Measurements from ENCODE around the gene CDHR5. TPM values are rescaled to one million over a fixed set of nuclear protein-coding genes. Genes with fewer than 3 reads are reported as not detected.

CDHR5 gene
- total RNA-seq, 2 donors from 2014 or later = 0.13 to 0.27 TPM

DNA sequence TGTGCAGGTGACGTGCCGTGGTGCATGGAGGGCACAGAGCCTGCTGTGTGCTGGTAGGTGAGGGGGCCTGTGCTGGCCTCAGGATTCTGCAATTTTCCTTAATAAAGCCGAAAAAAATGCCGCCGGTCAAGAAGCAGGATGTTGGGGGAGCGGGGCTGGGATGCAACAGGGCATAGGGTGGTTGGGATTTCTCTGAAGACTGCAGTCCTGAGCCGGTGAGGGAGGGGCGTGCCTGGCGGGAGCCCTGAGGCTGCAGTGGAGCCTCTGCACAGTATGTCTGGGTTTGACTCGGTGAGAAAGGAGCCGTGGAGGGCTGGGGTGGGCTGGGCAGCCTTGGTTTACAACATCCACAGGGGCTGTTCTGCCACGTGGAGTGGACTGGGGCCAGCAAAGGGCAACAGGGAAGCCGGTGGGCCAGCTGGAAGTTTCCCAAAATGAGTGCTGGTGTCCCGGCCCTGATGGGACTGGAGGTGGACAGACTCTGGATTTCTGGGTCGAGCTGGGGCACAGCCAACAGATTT is 1.3 kb downstream of the CDHR5 start:
- no peaks in the 10 kb centered on the region for H3K9me3 ChIP-seq (ENCODE audit: control insufficient read depth, low read length)
- peaks cover 14% of the 10 kb centered on the region for H3K27me3 Mint-ChIP-seq (ENCODE audit: insufficient read depth)
- TF ChIP-seq CTCF (conservative IDR thresholded peaks at IDR 0.05) = no peak
- peaks cover 5% of the 10 kb centered on the region for H3K36me3 Mint-ChIP-seq (ENCODE audit: low read depth)
- WGBS, 2 experiments (ENCODE audit: insufficient coverage in 1 of 2, insufficient read length in 1 of 2) = 86 to 91% methylated on average over 7 to 15 of the region's 15 CpGs
- no peak overlapping the region for H3K4me3 Mint-ChIP-seq
- no peak for DNase-seq
- H3K4me3 ChIP-seq (ENCODE audit: low read length) = no peak overlapping the region
- H3K36me3 ChIP-seq (ENCODE audit: control insufficient read depth, insufficient read depth, low read length) = no peaks in the 10 kb centered on the region
- H3K27ac ChIP-seq (ENCODE audit: low read depth, low read length) = no peak overlapping the region
- no peak overlapping the region for H3K27ac Mint-ChIP-seq
- peaks cover 5% of the 10 kb centered on the region for H3K9me3 Mint-ChIP-seq
- no peaks in the 10 kb centered on the region for H3K4me1 ChIP-seq (ENCODE audit: control insufficient read depth, insufficient read depth, low read length)
- peaks cover 11% of the 10 kb centered on the region for H3K27me3 ChIP-seq (ENCODE audit: control insufficient read depth, insufficient read depth, low read length, poor library complexity, severe bottlenecking)
- no peak overlapping the region for H3K9ac ChIP-seq (ENCODE audit: extremely low read depth, low read length, poor library complexity, severe bottlenecking)
- H3K4me1 Mint-ChIP-seq = no peaks in the 10 kb centered on the region

DNA sequence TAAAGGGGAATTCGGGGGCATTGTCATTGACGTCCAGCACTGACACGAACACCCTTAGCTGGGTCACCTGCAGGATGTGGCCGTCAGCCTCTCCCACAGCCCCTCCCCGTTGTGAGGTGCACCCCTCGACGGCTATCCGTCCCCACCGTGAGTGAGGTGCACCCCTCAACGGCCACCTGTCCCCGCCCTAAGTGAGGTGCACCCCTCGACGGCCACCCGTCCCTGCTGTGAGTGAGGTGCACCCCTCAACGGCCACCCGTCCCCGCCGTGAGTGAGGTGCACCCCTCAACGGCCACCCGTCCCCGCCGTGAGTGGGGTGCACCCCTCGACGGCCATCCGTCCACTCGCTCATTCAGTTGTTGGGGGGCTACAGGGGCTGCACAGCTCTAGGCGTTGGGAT is 2.9 kb downstream of the CDHR5 start:
- H3K4me3 Mint-ChIP-seq = no peak overlapping the region
- H3K27me3 Mint-ChIP-seq (ENCODE audit: insufficient read depth) = peaks cover 4% of the 10 kb centered on the region
- Histone ChIP-seq H3K9me3 (ENCODE audit: control insufficient read depth, low read length) (no peaks in the 10 kb centered on the region), H3K36me3 (ENCODE audit: control insufficient read depth, insufficient read depth, low read length) (no peaks in the 10 kb centered on the region), H3K4me3 (ENCODE audit: low read length) (no peak overlapping the region), H3K9ac (ENCODE audit: extremely low read depth, low read length, poor library complexity, severe bottlenecking) (no peak overlapping the region), H3K27ac (ENCODE audit: low read depth, low read length) (no peak overlapping the region), H3K4me1 (ENCODE audit: control insufficient read depth, insufficient read depth, low read length) (no peaks in the 10 kb centered on the region), H3K27me3 (ENCODE audit: control insufficient read depth, insufficient read depth, low read length, poor library complexity, severe bottlenecking) (no peaks in the 10 kb centered on the region)
- H3K36me3 Mint-ChIP-seq (ENCODE audit: low read depth) = peaks cover 3% of the 10 kb centered on the region
- 93 to 99% methylated on average over 23 to 27 of the region's 27 CpGs for WGBS, 2 experiments (ENCODE audit: insufficient coverage in 1 of 2, insufficient read length in 1 of 2)
- no peak overlapping the region for H3K27ac Mint-ChIP-seq
- no peak for DNase-seq
- no peaks in the 10 kb centered on the region for H3K4me1 Mint-ChIP-seq
- no peaks in the 10 kb centered on the region for H3K9me3 Mint-ChIP-seq
- no peak for TF ChIP-seq CTCF (conservative IDR thresholded peaks at IDR 0.05)

GRCh38 chr11:620935-621814 is 3.6 kb downstream of the CDHR5 start:
- Histone ChIP-seq H3K27ac (ENCODE audit: low read depth, low read length) (no peak overlapping the region), H3K9me3 (ENCODE audit: control insufficient read depth, low read length) (no peaks in the 10 kb centered on the region), H3K27me3 (ENCODE audit: control insufficient read depth, insufficient read depth, low read length, poor library complexity, severe bottlenecking) (no peaks in the 10 kb centered on the region), H3K4me1 (ENCODE audit: control insufficient read depth, insufficient read depth, low read length) (no peaks in the 10 kb centered on the region), H3K9ac (ENCODE audit: extremely low read depth, low read length, poor library complexity, severe bottlenecking) (no peak overlapping the region), H3K36me3 (ENCODE audit: control insufficient read depth, insufficient read depth, low read length) (no peaks in the 10 kb centered on the region), H3K4me3 (ENCODE audit: low read length) (no peak overlapping the region)
- H3K27me3 Mint-ChIP-seq (ENCODE audit: insufficient read depth) = no peaks in the 10 kb centered on the region
- WGBS, 2 experiments (ENCODE audit: insufficient coverage in 1 of 2, insufficient read length in 1 of 2) = 88 to 91% methylated on average over 23 to 45 of the region's 45 CpGs
- no peaks in the 10 kb centered on the region for H3K4me1 Mint-ChIP-seq
- H3K36me3 Mint-ChIP-seq (ENCODE audit: low read depth) = peaks cover 3% of the 10 kb centered on the region
- H3K4me3 Mint-ChIP-seq = no peak overlapping the region
- DNase-seq = no peak
- no peak overlapping the region for H3K27ac Mint-ChIP-seq
- no peaks in the 10 kb centered on the region for H3K9me3 Mint-ChIP-seq
- TF ChIP-seq CTCF (conservative IDR thresholded peaks at IDR 0.05) = no peak

All from endodermal cell (in vitro differentiated cells).